H1 (cell line): Measurements from ENCODE around the gene PACSIN1. TPM values are rescaled to one million over a fixed set of nuclear protein-coding genes. Genes with fewer than 3 reads are reported as not detected.

Experiments used
- CBX8 ChIP-seq: fragments of 300-800, 300-1000 bp; sonication (generic); IDR thresholded peaks from 2 replicates; pipeline ENCODE4 v1.7.1; 2016; ENCODE audit warnings: low read depth, low read length, borderline replicate concordance
- CTCF ChIP-seq, 3 experiments: IDR thresholded peaks; 1 replicate in 2 of 3; 2 replicates in 1 of 3; pipeline versions ENCODE4 v1.5.1 to v1.6.1; 2011; ENCODE audit warnings: low read length in 3 of 3, mild to moderate bottlenecking in 3 of 3, inconsistent platforms in 2 of 3, low read depth in 1 of 3, moderate library complexity in 1 of 3; ENCODE audit not compliant: insufficient read depth in 1 of 3; ENCODE audit errors: control extremely low read depth in 1 of 3
- SRF ChIP-seq: IDR thresholded peaks from 2 replicates; pipeline ENCODE4 v1.6.1; 2011; ENCODE audit warnings: mild to moderate bottlenecking, low read depth, low read length, moderate library complexity
- TAF1 ChIP-seq: IDR thresholded peaks from 2 replicates; pipeline ENCODE4 v1.6.1; 2011; ENCODE audit warnings: mild to moderate bottlenecking, low read depth, low read length
- TBP ChIP-seq: IDR thresholded peaks from 2 replicates; pipeline ENCODE4 v1.6.1; 2011; ENCODE audit warnings: low read depth, low read length, improper control_type of control experiment
- ZNF274 ChIP-seq: IDR thresholded peaks from 2 replicates; pipeline ENCODE4 v1.7.0; 2012; ENCODE audit warnings: low read length, borderline replicate concordance; ENCODE audit errors: extremely low read depth
- polyA plus RNA-seq, 7 experiments: library from polyadenylated mRNA; depleted of rRNA in 3 of 7; stranded (reverse) in 5 of 7; unstranded in 2 of 7; fragments of >200 nt in 5 of 7; fragments of 200-250 nt in 2 of 7; gene quantifications; 1 replicate in 5 of 7; 2 replicates in 1 of 7; 4 replicates in 1 of 7; pipeline versions ENCODE4 v1.2.1 to v1.2.3, GENCODE V29; 2011 to 2013; ENCODE audit warnings: missing spikeins in 2 of 7, mixed read lengths in 2 of 7
- total RNA-seq: library from RNA; stranded (reverse); fragmentation: NEBNext Ultra II Directional; extraction: Animal tissue kit (Norgen Biotek cat#: 25700); gene quantifications from 2 replicates; pipeline ENCODE4 v1.2.1, GENCODE V29; 2021

The PACSIN1 gene
- total and polyA plus RNA-seq, 2 of the 8 experiments (the other 6 are each of a cell fraction or from before 2014, with no cell fraction given) = 5.9 to 11.1 TPM

- TF ChIP-seq TAF1 = no peak
- TF ChIP-seq SRF = no peak
- TF ChIP-seq TBP = no peak
- TF ChIP-seq CBX8 = no peak
- TF ChIP-seq CTCF (IDR thresholded peaks at IDR 0.05; ENCODE audit: control extremely low read depth in 1 of 3, insufficient read depth in 1 of 3, low read depth in 1 of 3, low read length in 3 of 3) = no peak
- no peak for TF ChIP-seq ZNF274
- TF ChIP-seq, all 59 proteins: peak for 0
These were observed 93.9 kb downstream of the PACSIN1 start (continued) for GRCh38 chr6:34559651-34560365.
